Right atrium auricular region (tissue), 2 donors: ENCODE measurements around the gene DBR1. TPM values are rescaled to one million over a fixed set of nuclear protein-coding genes. Genes with fewer than 3 reads are reported as not detected.
A peak's percentile ranks its signal among the peaks of the same experiment; 100 is the strongest.

Experiments
- DNase-seq: peaks from one replicate; pipeline ENCODE4 v3.0.0-alpha.2; 2019; ENCODE audit warnings: low spot score
- H3K27ac ChIP-seq, 2 donors: fragments of 200-600 bp; sonication (generic); 1 replicate in 1 of 2; 2 replicates in 1 of 2; pipeline ENCODE4 v1.5.1; 2016 to 2019
- H3K27me3 ChIP-seq, 2 donors: fragments of 200-600 bp; sonication (generic); one replicate each; pipeline versions ENCODE4 v1.5.1 to v1.6.0; 2017 to 2019
- H3K36me3 ChIP-seq: fragments of 200-600 bp; sonication (generic); one replicate; pipeline ENCODE4 v1.5.1; 2016
- H3K4me1 ChIP-seq, 2 donors: fragments of 200-600 bp; sonication (generic); one replicate each; pipeline versions ENCODE4 v1.5.1 to v1.6.0; 2017 to 2019
- H3K4me3 ChIP-seq, 2 donors: fragments of 200-600 bp; sonication (generic); 1 replicate in 1 of 2; 2 replicates in 1 of 2; pipeline ENCODE4 v1.5.1; 2017 to 2019; ENCODE audit warnings: mild to moderate bottlenecking in 1 of 2, moderate library complexity in 1 of 2
- H3K9me3 ChIP-seq, 2 donors: fragments of 200-600 bp; sonication (generic); one replicate each; pipeline ENCODE4 v1.5.1; 2019
- CTCF ChIP-seq, 2 donors: fragments of 200-600 bp; sonication (generic); IDR thresholded peaks; one replicate each; pipeline ENCODE4 v1.5.1; 2019; ENCODE audit warnings: antibody characterized with exemption in 2 of 2
- total RNA-seq, 2 donors: library from RNA; depleted of rRNA; stranded (reverse); fragments of >200 nt; gene quantifications; one replicate each; pipeline ENCODE4 v1.1.0, GENCODE V29; 2016

DBR1 gene
- total RNA-seq, 2 donors from 2014 or later: 6.9 to 8.1 TPM

- H3K4me3 ChIP-seq: no peak overlapping the region
- no peak overlapping the region for H3K27ac ChIP-seq
- H3K36me3 ChIP-seq: no peaks in the 10 kb centered on the region
- H3K27me3 ChIP-seq: no peaks in the 10 kb centered on the region
- H3K4me1 ChIP-seq: peaks cover 0 to 9% of the 10 kb centered on the region in 2 donors
- no peak for DNase-seq
- TF ChIP-seq CTCF (IDR thresholded peaks at IDR 0.05): no peak
- H3K9me3 ChIP-seq: no peaks in the 10 kb centered on the region
Measured at GRCh38 chr3:138127636-138128365, 46.9 kb downstream of the DBR1 start.

GRCh38 chr3:138125548-138126221, 49.0 kb downstream of the DBR1 start:
- Histone ChIP-seq H3K27me3 (no peaks in the 10 kb centered on the region), H3K36me3 (no peaks in the 10 kb centered on the region), H3K27ac (peak overlapping the region in 1 of 2 donors; percentile 51), H3K9me3 (no peaks in the 10 kb centered on the region), H3K4me3 (no peak overlapping the region), H3K4me1 (peaks cover 0 to 9% of the 10 kb centered on the region in 2 donors)
- TF ChIP-seq CTCF (IDR thresholded peaks at IDR 0.05): no peak
- DNase-seq: no peak

- no peak for TF ChIP-seq CTCF (IDR thresholded peaks at IDR 0.05)
- H3K4me3 ChIP-seq: no peak overlapping the region
- DNase-seq: no peak
- no peaks in the 10 kb centered on the region for H3K36me3 ChIP-seq
- H3K27me3 ChIP-seq: no peaks in the 10 kb centered on the region
- H3K4me1 ChIP-seq: peaks cover 0 to 9% of the 10 kb centered on the region in 2 donors
- H3K9me3 ChIP-seq: no peaks in the 10 kb centered on the region
- H3K27ac ChIP-seq: peak overlapping the region in 1 of 2 donors; percentile 51
Measured at GRCh38 chr3:138124706-138125355, 49.9 kb downstream of the DBR1 start.

- Histone ChIP-seq H3K36me3 (no peaks in the 10 kb centered on the region), H3K27me3 (no peaks in the 10 kb centered on the region), H3K4me1 (peaks cover 0 to 9% of the 10 kb centered on the region in 2 donors), H3K27ac (no peak overlapping the region), H3K4me3 (no peak overlapping the region), H3K9me3 (no peaks in the 10 kb centered on the region)
- no peak for DNase-seq
- TF ChIP-seq CTCF (IDR thresholded peaks at IDR 0.05): no peak
Measured at GRCh38 chr3:138124188-138124587, 50.5 kb downstream of the DBR1 start.

- DNase-seq: no peak
- no peaks in the 10 kb centered on the region for H3K36me3 ChIP-seq
- H3K4me3 ChIP-seq: no peak overlapping the region
- no peaks in the 10 kb centered on the region for H3K27me3 ChIP-seq
- TF ChIP-seq CTCF (IDR thresholded peaks at IDR 0.05): no peak
- H3K27ac ChIP-seq: no peak overlapping the region
- H3K4me1 ChIP-seq: peaks cover 0 to 14% of the 10 kb centered on the region in 2 donors
- H3K9me3 ChIP-seq: no peaks in the 10 kb centered on the region
Measured at GRCh38 chr3:138119423-138119766, 55.3 kb downstream of the DBR1 start.
